Endodermal cell (in vitro differentiated cells): Measurements from ENCODE around the gene NEDD8. TPM values are rescaled to one million over a fixed set of nuclear protein-coding genes. Genes with fewer than 3 reads are reported as not detected.

Experiments used
- DNase-seq: peaks from one replicate; pipeline ENCODE4 v3.0.0-alpha.2; 2017
- H3K27ac ChIP-seq: 2 replicates; pipeline ENCODE4 v1.5.1; 2013; ENCODE audit warnings: mild to moderate bottlenecking, low read depth, low read length, moderate library complexity
- H3K27me3 ChIP-seq: 2 replicates; pipeline ENCODE4 v1.6.1; 2013; ENCODE audit warnings: mild to moderate bottlenecking, low read length, moderate library complexity; ENCODE audit not compliant: insufficient read depth, control insufficient read depth, poor library complexity, severe bottlenecking
- H3K36me3 ChIP-seq: 2 replicates; pipeline ENCODE4 v1.7.0; 2013; ENCODE audit warnings: mild to moderate bottlenecking, low read length, moderate library complexity; ENCODE audit not compliant: control insufficient read depth, insufficient read depth
- H3K4me1 ChIP-seq: one replicate; pipeline ENCODE4 v1.7.0; 2013; ENCODE audit warnings: low read length; ENCODE audit not compliant: control insufficient read depth, insufficient read depth
- H3K4me3 ChIP-seq: 2 replicates; pipeline ENCODE4 v1.5.1; 2013; ENCODE audit warnings: mild to moderate bottlenecking, low read length, moderate library complexity
- H3K9ac ChIP-seq: 2 replicates; pipeline ENCODE4 v1.6.1; 2013; ENCODE audit warnings: mild to moderate bottlenecking, low read length, moderate library complexity; ENCODE audit not compliant: poor library complexity, severe bottlenecking; ENCODE audit errors: extremely low read depth
- H3K9me3 ChIP-seq: 2 replicates; pipeline ENCODE4 v1.6.1; 2013; ENCODE audit warnings: mild to moderate bottlenecking, low read length, moderate library complexity; ENCODE audit not compliant: control insufficient read depth
- H3K27ac Mint-ChIP-seq: 2 replicates; pipeline ENCODE4 v1.8.0; 2020; ENCODE audit warnings: mixed read lengths
- H3K27me3 Mint-ChIP-seq: 2 replicates; pipeline ENCODE4 v1.8.0; 2021; ENCODE audit warnings: mild to moderate bottlenecking, mixed read lengths; ENCODE audit not compliant: insufficient read depth
- H3K36me3 Mint-ChIP-seq: 2 replicates; pipeline ENCODE4 v1.8.0; 2020; ENCODE audit warnings: low read depth, mixed read lengths
- H3K4me1 Mint-ChIP-seq: 2 replicates; pipeline ENCODE4 v1.8.0; 2020; ENCODE audit warnings: mixed read lengths
- H3K4me3 Mint-ChIP-seq: 2 replicates; pipeline ENCODE4 v1.8.0; 2020; ENCODE audit warnings: mild to moderate bottlenecking, moderate library complexity, mixed read lengths
- H3K9me3 Mint-ChIP-seq: 2 replicates; pipeline ENCODE4 v1.8.0; 2020; ENCODE audit warnings: mild to moderate bottlenecking, mixed read lengths
- CTCF ChIP-seq: fragments of 200-600 bp; sonication (generic); conservative IDR thresholded peaks from 2 replicates; pipeline ENCODE4 v1.5.0; 2021; ENCODE audit warnings: antibody characterized with exemption, mild to moderate bottlenecking
- WGBS, 2 experiments: methylation state at CpG; one replicate each; pipeline versions ENCODE4 v1.1.5 to v1.1.7; 2013; ENCODE audit warnings: missing lambda C conversion rate in 2 of 2, mixed read lengths in 1 of 2; ENCODE audit not compliant: insufficient coverage in 1 of 2, insufficient read length in 1 of 2; 5-methylcytosine and 5-hydroxymethylcytosine counted together
- total RNA-seq, 2 donors: library from RNA; stranded (reverse); fragmentation: NEBNext Ultra II Directional in 1 of 2; extraction: Animal tissue kit (Norgen Biotek cat#: 25700) in 1 of 2; gene quantifications; 2 replicates in 1 of 2; 3 replicates in 1 of 2; pipeline ENCODE4 v1.2.1, GENCODE V29; 2021

The NEDD8 gene
- total RNA-seq, 2 donors from 2014 or later = 210 to 267 TPM

DNA sequence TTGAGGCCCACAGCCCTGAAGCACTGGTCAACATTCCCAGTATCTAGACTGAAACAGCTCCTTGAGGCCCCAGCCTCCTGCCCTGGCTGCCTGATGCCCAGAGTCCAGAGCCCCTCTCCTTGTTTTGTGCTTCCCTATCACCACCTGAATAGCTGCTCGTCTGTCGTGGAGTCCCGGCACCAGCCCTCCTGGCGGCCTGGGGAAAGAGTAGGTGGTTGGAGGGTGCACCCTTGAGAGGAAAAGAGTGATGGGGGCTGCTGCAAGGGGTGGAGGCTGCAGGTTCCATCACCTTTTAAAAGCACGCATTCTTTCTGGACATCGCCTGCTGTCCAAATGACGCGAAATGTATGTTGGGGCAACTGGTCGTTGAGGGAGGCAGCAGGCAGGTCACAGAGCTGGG lies 36.1 kb upstream of the NEDD8 start:
- Mint-ChIP-seq H3K4me1 (peaks cover 4% of the 10 kb centered on the region), H3K4me3 (no peak overlapping the region), H3K27me3 (no peaks in the 10 kb centered on the region), H3K27ac (no peak overlapping the region), H3K36me3 (peaks cover 5% of the 10 kb centered on the region), H3K9me3 (no peaks in the 10 kb centered on the region)
- Histone ChIP-seq H3K9me3 (no peaks in the 10 kb centered on the region), H3K4me1 (no peaks in the 10 kb centered on the region), H3K9ac (no peak overlapping the region), H3K27ac (no peak overlapping the region), H3K36me3 (no peaks in the 10 kb centered on the region), H3K4me3 (no peak overlapping the region), H3K27me3 (no peaks in the 10 kb centered on the region)
- WGBS, 2 experiments = 92 to 93% methylated on average over 5 to 9 of the region's 9 CpGs
- no peak for DNase-seq
- no peak for TF ChIP-seq CTCF

- Mint-ChIP-seq H3K27ac (no peak overlapping the region), H3K4me1 (peaks cover 4% of the 10 kb centered on the region), H3K27me3 (no peaks in the 10 kb centered on the region), H3K9me3 (no peaks in the 10 kb centered on the region), H3K36me3 (peaks cover 5% of the 10 kb centered on the region), H3K4me3 (no peak overlapping the region)
- DNase-seq = no peak
- TF ChIP-seq CTCF = no peak
- no peak overlapping the region for H3K27ac ChIP-seq
- no peak overlapping the region for H3K9ac ChIP-seq
- no peaks in the 10 kb centered on the region for H3K9me3 ChIP-seq
- no peaks in the 10 kb centered on the region for H3K27me3 ChIP-seq
- H3K4me1 ChIP-seq = no peaks in the 10 kb centered on the region
- H3K4me3 ChIP-seq = no peak overlapping the region
- H3K36me3 ChIP-seq = no peaks in the 10 kb centered on the region
- WGBS, 2 experiments = 95 to 100% methylated on average over 6 to 9 of the region's 9 CpGs
These were observed 35.3 kb upstream of the NEDD8 start for GRCh38 chr14:24267516-24267915.

DNA sequence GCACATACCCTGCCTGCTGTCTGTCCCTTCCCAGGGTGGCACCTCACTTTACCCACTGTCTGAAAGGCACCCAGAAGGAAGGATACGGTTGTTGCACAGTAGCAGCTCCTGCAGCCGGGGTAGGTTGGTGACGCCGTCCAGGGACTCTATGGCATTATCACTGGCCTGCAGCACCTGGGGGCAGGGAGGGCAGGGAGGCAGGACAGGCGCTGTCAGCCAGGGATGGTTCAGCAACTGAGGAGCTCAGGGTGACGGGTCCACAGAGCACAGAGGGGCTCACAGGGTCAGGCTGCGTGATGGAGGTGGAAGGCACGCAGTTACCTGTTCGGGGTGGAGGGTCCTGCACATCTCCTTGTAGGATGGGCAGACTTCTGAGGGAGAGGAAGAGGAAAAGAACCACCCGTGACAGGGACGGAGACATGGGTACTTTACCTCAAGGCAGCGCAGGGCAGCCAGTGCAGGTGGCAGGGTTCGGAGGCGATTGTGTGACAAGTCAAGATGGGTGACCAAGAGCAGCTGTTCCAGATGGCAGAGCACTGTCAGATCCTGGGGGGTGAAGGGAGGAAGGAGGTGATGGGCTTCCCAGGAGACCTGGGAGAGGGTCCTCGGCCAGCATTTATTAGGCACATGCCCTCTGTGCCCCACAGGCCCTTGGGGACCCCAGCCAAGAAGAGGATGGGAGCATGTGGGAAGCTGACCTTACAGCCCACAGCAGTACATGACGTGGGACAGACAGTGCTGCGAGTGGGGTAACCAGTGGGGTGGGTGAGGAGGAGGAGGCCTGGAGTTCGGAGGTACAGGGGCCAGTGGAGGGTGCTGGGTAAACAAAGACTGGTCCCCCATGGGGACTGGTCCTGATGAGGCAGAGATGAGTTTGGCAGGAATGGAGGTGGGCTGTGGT lies 34.4 kb upstream of the NEDD8 start:
- no peaks in the 10 kb centered on the region for H3K36me3 ChIP-seq
- no peaks in the 10 kb centered on the region for H3K4me1 Mint-ChIP-seq
- no peaks in the 10 kb centered on the region for H3K9me3 Mint-ChIP-seq
- H3K27ac ChIP-seq = no peak overlapping the region
- no peak overlapping the region for H3K4me3 Mint-ChIP-seq
- no peak overlapping the region for H3K9ac ChIP-seq
- no peak overlapping the region for H3K4me3 ChIP-seq
- DNase-seq = no peak
- 92 to 95% methylated on average over 15 to 18 of the region's 18 CpGs for WGBS, 2 experiments
- H3K27ac Mint-ChIP-seq = no peak overlapping the region
- H3K27me3 Mint-ChIP-seq = no peaks in the 10 kb centered on the region
- no peaks in the 10 kb centered on the region for H3K9me3 ChIP-seq
- no peaks in the 10 kb centered on the region for H3K4me1 ChIP-seq
- peaks cover 5% of the 10 kb centered on the region for H3K36me3 Mint-ChIP-seq
- H3K27me3 ChIP-seq = no peaks in the 10 kb centered on the region
- no peak for TF ChIP-seq CTCF
